NCI-H446 (cell line): ENCODE results near the gene IMMT.
"Not testable (repeated sequence)": the region's sequence is repeated elsewhere in the genome, so short reads cannot be mapped to it uniquely, and the experiment has no call there.

Source experiments
- DNase-seq, 2 experiments: peaks; one replicate each; lab custom pipeline; 2025; lab: John Stamatoyannopoulos, UW

Gene IMMT

DNA sequence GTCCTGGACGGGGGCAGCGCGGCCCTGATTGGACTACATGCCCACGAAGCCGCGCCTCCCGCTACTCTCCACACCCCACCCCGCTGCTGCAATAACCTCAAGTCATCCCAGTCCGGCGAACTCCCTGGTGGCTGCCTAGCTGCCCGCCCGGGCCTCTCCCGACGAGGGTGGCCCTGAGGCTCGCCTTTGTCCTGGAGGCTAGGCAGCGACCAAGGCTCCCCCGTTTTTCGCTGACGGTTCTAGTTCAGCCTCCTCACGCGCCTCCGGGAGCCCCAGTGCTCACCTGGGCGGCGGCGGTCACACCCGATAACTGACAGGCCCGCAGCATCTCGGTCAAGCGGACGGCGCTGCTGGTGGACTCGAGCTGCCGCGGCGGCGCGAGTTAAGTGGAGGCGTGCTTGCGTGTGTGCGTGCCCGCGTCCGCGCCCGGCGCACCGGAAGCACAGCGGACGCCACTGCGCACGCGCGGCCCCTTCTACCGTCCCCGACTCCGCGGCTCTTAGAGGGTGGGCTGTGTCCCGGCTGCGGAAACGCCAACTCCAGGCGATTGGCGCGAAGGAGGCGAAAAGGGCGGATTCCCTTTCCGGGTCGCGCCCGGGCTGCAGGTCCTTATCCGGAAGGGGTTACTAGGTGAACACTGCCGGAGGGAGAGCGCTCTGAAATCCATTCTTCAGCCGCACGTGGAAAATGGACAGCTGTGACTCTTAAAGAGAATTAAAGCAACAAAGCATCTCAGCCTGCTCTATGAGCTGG is at the start of gene IMMT:
Gene IMMT (minus strand): TSS at position 408 of the 753 bp plus-strand sequence. CDS start 80 bp downstream, at position 328.
- DNase-seq: peak; percentile 92 to 98

GRCh38 chr2:86244781-86245180 is 49.5 kb upstream of the IMMT start:
- DNase-seq: not testable (repeated sequence)

DNA sequence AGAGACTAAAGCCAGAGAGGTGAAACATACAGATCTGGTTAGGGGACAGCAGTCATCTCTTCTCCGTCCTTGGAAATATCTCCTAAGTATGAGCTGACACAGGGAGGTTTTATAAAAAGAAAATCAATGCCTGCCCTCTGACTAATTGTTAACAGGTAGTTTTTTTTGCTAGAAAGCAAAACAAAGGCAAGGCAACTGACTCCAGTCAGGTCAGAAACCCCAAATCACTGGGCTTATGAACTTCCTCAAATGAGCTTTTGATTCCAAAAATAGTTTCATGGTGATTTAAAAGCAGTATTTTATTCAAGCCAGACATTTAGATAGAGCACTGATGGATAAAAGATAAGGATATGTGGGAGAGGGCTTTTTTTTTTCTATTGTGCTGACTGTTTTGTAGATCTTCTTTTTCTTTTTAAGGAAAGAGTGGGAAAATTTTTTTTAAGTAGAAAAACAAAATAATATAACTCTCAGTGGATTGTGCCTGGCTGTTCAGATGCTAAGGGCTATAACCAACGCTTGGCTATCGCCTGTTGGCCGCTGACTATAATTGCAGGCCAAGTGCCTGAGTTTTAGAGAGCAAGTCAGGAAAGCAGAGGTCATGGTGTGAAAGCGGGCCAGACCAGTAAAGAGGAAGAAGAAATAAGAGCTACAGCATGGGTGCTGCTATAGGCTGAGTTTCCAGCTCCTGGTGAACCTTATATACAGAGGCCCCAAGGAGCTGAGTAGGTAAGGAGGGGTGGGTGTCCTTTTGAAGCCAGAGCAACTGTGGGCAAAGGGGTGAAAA is 48.9 kb upstream of the IMMT start:
- DNase-seq: no peak

- DNase-seq: no peak
These were observed 48.0 kb upstream of the IMMT start for GRCh38 chr2:86243272-86243671.

DNA sequence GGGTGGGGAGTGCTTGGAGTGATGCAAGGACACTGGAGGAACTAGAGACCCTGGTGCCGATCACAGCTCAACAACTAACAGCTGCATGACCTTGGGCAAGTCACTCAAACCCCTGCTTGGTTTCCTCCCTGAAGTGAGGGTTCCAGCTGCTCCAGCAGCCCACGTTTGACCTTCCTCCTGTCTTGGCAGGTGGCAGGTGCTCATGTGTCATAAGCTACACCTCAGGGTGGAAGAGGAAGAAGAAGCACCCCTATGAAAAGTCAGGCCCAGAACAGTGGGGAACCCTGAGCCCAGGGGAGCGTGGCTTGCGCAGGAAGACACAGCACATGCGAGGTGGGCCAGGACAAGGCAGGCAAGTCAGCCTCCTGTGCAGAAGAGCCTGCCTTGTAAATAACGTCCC is 46.3 kb upstream of the IMMT start:
- DNase-seq: no peak

DNA sequence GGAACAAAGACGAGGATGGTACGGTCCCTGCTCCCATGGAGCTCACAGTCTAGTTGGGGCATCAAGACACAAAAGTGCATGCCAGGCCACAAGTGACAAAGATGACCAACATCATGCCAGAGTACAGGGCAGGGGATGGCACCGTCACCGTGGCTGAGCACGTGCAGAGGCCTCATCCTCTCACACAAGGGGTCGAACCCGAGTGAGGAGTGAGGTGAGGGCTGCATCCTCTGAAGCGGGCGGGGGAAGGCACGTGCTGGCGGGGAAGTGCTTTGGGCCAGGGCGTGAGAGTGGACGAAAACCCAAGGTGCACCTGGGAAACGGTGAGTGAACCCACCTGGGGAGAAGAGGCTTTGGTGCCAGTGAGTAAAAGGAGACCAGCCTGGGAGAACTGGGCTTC is 45.0 kb upstream of the IMMT start:
- DNase-seq: no peak

DNA sequence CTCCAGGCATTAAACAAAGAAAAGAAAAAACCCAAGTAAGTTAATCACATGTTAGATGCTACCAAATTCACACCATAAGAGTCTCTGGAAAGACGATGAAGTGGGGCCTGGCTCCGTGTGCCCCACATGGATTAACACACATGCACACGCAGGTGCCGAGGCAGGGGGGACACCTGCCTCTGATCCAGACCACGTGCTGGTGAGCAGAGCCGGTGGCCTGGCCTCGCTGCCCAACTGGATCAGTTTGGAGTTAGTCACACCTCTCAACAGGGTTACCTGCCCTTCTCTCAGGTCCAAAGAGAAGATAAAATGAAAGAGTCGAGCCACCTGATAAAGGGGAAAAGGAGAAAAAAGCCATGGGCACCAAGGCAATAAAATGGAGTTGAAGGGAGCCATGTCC is 44.5 kb upstream of the IMMT start:
- DNase-seq: no peak

- DNase-seq: no peak
These were observed 44.1 kb upstream of the IMMT start for GRCh38 chr2:86239326-86239725.

GRCh38 chr2:86238354-86238753 is 43.1 kb upstream of the IMMT start:
- DNase-seq: no peak

DNA sequence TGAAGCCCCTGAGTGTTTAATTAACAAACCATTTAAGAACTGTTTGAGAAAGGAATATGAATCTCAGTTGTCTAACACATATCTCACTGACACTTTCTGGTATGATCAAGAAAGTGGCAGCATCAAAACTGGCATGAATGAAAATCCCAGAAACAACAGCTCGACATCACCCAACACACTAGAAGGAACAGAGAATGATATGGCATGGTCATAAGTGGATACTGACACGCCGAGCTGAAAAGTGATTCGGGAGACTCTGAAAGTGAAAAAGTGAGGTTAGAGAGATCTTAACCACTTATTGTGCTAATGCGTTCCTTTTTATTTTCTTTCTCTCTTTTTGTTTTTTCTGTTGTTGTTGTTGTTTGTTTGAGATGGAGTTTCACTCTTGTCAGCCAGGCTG is 41.9 kb upstream of the IMMT start:
- no peak for DNase-seq

GRCh38 chr2:86235196-86235980 is 40.1 kb upstream of the IMMT start:
- no peak for DNase-seq

DNA sequence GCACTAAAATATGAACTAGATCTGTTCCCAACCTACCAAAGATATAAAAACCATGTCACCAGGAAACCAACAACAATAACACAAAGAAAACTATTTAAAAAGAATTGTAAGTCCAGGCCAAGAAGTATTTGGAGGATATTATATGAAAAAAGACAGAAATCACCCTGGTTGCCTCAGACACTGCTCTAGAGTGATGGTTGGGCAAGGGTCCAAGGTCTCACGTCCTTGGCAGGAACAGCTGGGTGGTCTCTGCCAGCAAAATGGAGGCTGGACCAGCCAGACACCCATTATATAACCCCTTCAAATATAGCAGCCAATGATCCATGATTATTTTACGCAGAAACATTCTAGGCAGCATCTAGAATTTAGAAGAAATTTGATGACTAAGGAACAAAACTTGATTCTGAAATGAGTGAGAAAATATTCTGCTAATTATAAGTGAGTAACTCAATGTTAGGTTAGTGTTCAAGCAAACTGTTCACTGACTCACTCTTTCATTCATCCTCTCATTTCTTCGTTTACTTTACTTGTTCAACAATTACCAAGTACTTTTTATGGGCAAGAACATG is 39.4 kb upstream of the IMMT start:
- peak; percentile 21 to 62 for DNase-seq

DNA sequence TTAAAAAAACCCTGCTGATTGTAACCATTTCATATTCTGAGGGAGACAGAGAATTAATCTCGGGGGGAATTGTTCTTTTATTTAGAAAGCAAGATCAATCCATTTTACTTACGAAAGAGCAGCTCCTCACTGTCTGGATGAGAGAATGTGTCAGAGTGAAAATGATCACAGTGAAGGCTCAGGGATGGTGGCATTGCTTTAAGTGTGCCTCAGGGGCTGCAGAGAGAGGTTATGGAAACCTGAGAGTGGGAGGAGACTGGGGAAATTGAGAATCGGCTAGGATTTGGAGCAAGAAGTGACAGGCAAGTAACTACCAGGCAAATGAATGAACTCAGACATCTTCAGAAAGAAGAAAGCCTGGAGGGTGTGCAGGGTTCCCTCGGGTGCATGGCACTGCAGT is 38.2 kb upstream of the IMMT start:
- no peak for DNase-seq

DNA sequence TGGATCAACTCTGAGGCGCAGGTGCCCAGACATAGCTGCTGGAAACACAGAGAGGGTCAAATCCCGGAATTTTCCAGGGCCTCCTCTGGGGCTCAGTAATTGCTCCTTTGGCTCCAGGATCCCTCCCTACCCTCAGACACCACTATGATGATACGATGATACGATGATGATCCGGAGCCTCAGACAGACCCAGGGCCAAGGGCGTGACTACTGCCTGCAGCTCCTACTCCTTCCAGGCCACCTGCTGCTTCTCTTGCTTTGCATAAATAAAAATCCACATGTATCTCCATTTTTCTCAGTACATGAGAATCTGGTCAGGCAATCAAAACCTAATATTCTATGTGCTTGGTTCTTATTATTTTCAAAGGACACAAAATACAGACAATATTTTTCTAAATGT is 37.6 kb upstream of the IMMT start:
- DNase-seq: no peak

DNA sequence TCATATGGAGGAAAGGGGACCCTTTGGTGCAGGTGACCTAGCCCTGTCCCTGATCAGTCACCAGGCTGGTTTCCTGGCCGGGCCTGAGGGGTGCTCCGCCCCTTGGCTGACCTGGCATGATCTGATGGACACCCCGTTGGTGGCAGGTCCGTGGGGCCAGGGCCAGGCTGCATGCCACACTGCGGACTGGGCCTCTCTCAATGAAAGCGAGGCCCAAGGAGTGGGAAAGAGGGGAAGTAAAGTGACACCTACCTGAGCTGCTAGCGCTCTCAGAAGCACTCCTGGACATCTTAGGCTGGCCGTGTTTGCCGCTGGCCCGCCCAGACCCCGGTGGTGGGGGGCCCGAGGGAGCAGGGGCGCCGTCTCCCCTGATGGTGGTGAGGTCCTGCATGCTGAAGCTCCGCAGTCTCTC is 37.1 kb upstream of the IMMT start:
- DNase-seq: no peak

- no peak for DNase-seq
These were observed 36.6 kb upstream of the IMMT start for GRCh38 chr2:86231680-86232372.

DNA sequence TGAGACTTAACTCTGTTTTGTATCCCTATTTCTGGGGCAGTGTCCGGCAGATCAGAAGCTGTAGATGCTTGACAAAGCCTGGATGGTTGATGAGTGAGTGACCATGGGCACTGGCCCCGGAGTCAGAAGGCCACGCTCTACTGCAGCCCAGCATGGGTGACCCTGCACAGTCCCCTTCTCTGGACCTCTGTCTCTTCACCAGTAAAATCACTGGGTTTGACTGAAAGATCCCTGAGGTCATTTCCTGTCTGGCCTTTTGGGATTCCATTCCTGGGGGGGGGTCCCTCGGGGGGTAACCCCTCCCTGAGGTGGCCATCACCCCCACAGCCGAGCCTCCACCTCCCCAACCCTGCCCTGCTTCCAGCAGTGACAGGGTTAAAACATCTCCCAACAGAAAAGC is 35.7 kb upstream of the IMMT start:
- no peak for DNase-seq

DNA sequence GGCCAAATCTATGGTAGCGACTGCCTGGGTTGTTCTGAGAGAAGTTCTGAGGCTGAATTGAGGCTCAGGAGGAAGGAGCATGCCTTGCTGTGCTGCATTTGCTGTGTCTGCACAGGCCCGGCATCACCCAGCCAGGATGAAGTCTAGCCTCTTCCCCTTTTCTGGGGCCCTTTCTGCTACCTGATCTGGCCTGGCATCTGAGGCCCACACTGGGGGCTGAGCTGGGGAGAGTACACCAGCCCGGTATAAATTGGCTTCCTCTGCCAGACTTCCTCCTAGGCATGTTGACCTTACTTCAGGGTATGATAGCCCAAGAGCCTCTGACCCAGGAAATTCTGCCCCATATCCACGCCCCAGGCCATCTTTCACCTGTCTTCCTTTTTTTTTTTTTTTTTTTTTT is 34.0 kb upstream of the IMMT start:
- no peak for DNase-seq

DNA sequence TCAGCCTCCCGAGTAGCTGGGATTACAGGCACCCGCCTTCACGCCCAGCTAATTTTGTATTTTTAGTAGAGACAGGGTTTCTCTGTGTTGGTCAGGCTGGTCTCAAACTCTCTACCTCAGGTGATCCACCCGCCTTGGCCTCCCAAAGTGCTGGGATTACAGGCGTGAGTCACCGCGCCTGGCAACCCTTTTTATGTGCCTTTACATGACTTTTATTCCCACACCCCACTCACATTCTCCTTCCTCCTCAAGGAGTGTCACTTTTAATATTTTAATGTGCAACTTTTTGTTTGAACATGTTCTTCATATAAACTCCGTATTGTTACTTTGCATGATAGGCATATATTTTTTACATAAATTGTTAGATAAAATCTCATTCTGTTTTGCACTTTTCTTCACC is 33.3 kb upstream of the IMMT start:
- DNase-seq: not testable (repeated sequence)

DNA sequence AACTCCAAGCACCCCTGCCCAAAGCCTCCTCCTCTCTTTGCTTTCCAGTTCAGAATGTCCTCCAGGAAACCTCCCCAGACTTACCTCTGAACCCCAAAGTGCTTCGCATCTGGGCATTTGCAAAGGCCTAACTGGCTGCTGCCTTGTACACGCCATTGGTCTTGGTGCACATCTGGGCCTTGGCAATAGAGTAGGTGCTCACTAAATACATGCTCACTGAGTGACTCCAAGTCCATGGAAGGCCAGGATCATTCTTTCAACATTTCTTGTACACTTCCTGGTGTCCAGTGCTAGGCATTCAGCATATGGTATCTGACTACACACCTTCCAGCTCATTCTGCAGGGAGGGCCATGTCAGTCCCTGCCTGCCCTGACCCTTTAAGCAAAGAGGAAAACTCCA is 32.4 kb upstream of the IMMT start:
- DNase-seq: no peak

DNA sequence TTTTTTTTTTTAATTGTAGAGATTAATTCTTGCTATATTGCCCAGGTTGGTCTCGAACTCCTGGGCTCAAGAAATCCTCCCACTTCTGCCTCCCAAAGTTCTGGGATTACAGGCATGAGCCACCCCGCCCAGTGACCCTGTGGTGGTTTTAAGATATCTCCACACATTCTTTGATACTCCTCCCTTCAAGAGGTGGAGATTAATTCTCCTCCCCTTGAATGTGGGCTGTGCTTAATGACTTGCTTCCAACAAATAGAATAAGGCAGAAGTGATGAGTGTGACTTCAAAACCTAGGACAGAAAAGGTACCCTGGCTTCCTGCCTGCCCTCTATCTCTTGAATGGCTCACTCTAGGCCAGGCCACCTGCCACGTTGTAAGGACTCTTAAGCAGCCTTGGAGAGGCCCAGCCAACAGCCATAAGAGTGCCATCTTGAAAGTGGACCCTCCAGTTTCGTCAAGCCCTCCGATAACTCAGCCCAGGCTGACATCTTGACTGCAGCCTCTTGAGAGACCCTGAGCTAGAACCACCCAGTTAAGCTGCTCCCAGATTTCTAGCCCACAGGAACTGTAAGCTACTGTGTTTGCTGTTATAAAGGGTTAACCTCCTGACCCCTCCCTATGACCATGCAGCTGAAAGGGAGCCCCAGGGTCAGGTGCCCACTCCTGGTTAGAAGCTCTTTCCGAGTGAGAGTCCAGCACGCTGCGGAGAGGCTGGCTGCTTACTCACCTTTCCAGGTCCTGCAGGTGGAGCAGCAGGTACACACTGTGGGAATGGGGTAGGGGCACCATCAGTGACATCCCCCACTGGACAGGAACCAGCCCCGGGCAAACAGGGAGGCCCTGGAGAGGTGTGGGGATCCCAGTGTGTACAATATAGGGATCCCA is 31.6 kb upstream of the IMMT start:
- DNase-seq: no peak
